Measurements from ENCODE around the gene HID1. TPM values are rescaled to one million over a fixed set of nuclear protein-coding genes. Genes with fewer than 3 reads are reported as not detected.

Gene HID1
- total RNA-seq, 3 donors from 2014 or later (not counting 1 experiment from before 2014, with no cell fraction given) = 0.66 to 9.5 (median 2.8) TPM

GRCh38 chr17:74946641-74947040 is 25.9 kb downstream of the HID1 start:
- intact Hi-C loops (cut with micrococcal nuclease) = no loop called here
- Histone ChIP-seq H3K36me3 (ENCODE audit: control insufficient read depth, insufficient read depth, low read length) (no peaks in the 10 kb centered on the region), H3K27ac (ENCODE audit: low read length) (no peak overlapping the region), H3K27me3 (ENCODE audit: control insufficient read depth, insufficient read depth, low read length) (no peaks in the 10 kb centered on the region), H3K4me1 (ENCODE audit: control insufficient read depth, insufficient read depth, low read length) (no peaks in the 10 kb centered on the region), H3K9me3 (ENCODE audit: control insufficient read depth, insufficient read depth, low read length) (no peaks in the 10 kb centered on the region), H3K4me3 (ENCODE audit: low read length) (no peak overlapping the region)
- no peaks in the 10 kb centered on the region for H3K4me1 Mint-ChIP-seq
- H3K9me3 Mint-ChIP-seq = no peaks in the 10 kb centered on the region
- TF ChIP-seq, protein P1, sequence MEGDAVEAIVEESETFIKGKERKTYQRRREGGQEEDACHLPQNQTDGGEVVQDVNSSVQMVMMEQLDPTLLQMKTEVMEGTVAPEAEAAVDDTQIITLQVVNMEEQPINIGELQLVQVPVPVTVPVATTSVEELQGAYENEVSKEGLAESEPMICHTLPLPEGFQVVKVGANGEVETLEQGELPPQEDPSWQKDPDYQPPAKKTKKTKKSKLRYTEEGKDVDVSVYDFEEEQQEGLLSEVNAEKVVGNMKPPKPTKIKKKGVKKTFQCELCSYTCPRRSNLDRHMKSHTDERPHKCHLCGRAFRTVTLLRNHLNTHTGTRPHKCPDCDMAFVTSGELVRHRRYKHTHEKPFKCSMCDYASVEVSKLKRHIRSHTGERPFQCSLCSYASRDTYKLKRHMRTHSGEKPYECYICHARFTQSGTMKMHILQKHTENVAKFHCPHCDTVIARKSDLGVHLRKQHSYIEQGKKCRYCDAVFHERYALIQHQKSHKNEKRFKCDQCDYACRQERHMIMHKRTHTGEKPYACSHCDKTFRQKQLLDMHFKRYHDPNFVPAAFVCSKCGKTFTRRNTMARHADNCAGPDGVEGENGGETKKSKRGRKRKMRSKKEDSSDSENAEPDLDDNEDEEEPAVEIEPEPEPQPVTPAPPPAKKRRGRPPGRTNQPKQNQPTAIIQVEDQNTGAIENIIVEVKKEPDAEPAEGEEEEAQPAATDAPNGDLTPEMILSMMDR (IDR thresholded peaks at IDR 0.05) = no peak
- WGBS (ENCODE audit: insufficient coverage) = 87% methylated on average over 14 of the region's 14 CpGs
- no peak for ATAC-seq
- peaks cover 6 to 12% of the 10 kb centered on the region in 2 donors for H3K27me3 Mint-ChIP-seq (ENCODE audit: low read depth in 2 of 2)
- H3K4me3 Mint-ChIP-seq = no peak overlapping the region
- H3K36me3 Mint-ChIP-seq = no peaks in the 10 kb centered on the region
- DNase-seq = no peak
- H3K27ac Mint-ChIP-seq = no peak overlapping the region

DNA sequence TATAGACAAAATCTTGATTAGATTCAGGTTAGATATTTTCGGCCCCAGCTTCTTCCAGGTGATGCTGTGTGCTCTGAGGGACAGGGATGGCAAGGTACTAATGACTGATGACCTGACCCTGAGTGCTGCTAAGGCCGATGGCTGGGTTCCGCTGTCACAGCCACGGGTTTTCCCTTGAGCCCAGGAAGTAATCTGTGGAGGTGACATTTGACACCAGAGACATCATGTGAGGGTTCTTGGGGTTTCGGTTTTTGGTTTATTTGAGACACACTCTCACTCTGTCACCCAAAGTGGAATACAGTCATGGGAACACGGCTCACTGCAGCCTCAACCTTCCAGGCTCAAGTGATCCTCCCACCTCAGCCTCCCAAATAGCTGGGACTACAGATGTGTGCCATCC is 27.0 kb downstream of the HID1 start:
- TF ChIP-seq, protein P1 (IDR thresholded peaks at IDR 0.05) = no peak
- ATAC-seq (no peak), DNase-seq (no peak)
- 49% methylated on average over 4 of the region's 6 CpGs for WGBS (ENCODE audit: insufficient coverage)
- H3K4me1 Mint-ChIP-seq = no peaks in the 10 kb centered on the region
- H3K27ac Mint-ChIP-seq = no peak overlapping the region
- H3K27me3 Mint-ChIP-seq (ENCODE audit: low read depth in 2 of 2) = peaks cover 6 to 16% of the 10 kb centered on the region in 2 donors
- Histone ChIP-seq H3K27me3 (ENCODE audit: control insufficient read depth, insufficient read depth, low read length) (peaks cover 3% of the 10 kb centered on the region), H3K4me3 (ENCODE audit: low read length) (no peak overlapping the region), H3K36me3 (ENCODE audit: control insufficient read depth, insufficient read depth, low read length) (no peaks in the 10 kb centered on the region), H3K4me1 (ENCODE audit: control insufficient read depth, insufficient read depth, low read length) (no peaks in the 10 kb centered on the region), H3K9me3 (ENCODE audit: control insufficient read depth, insufficient read depth, low read length) (no peaks in the 10 kb centered on the region), H3K27ac (ENCODE audit: low read length) (no peak overlapping the region)
- intact Hi-C loops (cut with micrococcal nuclease) = no loop called here
- no peak overlapping the region for H3K4me3 Mint-ChIP-seq
- H3K9me3 Mint-ChIP-seq = no peaks in the 10 kb centered on the region
- no peaks in the 10 kb centered on the region for H3K36me3 Mint-ChIP-seq

DNA sequence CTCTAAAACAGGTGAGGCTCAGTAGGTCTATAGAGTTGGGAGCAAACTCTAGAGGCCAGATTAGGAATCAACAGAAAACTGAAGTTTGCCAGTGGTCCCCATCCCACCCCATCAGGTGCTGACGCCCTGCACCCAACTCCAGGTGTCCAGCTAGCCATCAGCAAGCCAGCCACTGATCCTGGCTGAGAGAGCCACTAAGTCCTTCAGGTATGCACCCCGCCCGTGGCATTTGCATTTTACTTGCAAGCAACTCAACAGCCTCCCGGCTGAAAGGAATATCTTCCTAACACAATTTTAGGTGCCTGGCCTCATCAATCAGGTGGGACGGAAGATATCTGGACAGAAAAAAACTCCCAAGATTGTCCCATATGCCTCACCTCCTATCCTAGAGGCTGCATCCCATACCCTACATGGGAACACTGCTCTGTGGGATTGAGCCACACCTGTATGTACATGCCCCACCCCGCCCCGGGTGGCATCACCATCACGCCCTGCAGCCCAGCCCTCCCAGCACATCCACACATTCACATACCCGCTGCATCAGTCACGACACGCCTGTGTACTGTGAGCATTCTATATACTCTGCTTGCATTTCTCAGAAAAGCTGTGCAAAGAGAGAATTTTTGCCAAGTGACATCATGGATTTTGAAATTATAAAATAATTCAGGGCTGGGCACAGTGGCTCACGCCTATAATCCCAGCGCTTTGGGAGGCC is 28.6 kb downstream of the HID1 start:
- H3K4me3 Mint-ChIP-seq = no peak overlapping the region
- H3K27ac ChIP-seq (ENCODE audit: low read length) = no peak overlapping the region
- H3K27me3 Mint-ChIP-seq (ENCODE audit: low read depth in 2 of 2) = peaks cover 12 to 22% of the 10 kb centered on the region in 2 donors
- WGBS (ENCODE audit: insufficient coverage) = 78% methylated on average over 13 of the region's 13 CpGs
- H3K4me1 Mint-ChIP-seq = no peaks in the 10 kb centered on the region
- no peak overlapping the region for H3K4me3 ChIP-seq (ENCODE audit: low read length)
- H3K27ac Mint-ChIP-seq = no peak overlapping the region
- H3K36me3 Mint-ChIP-seq = no peaks in the 10 kb centered on the region
- H3K9me3 Mint-ChIP-seq = no peaks in the 10 kb centered on the region
- intact Hi-C loops (cut with micrococcal nuclease) = no loop called here
- peaks cover 3% of the 10 kb centered on the region for H3K27me3 ChIP-seq (ENCODE audit: control insufficient read depth, insufficient read depth, low read length)
- H3K9me3 ChIP-seq (ENCODE audit: control insufficient read depth, insufficient read depth, low read length) = no peaks in the 10 kb centered on the region
- ATAC-seq = no peak
- no peak for DNase-seq
- TF ChIP-seq, protein P1 (IDR thresholded peaks at IDR 0.05) = no peak
- H3K36me3 ChIP-seq (ENCODE audit: control insufficient read depth, insufficient read depth, low read length) = no peaks in the 10 kb centered on the region
- no peaks in the 10 kb centered on the region for H3K4me1 ChIP-seq (ENCODE audit: control insufficient read depth, insufficient read depth, low read length)
